NCI-H510A treated with DMSO at 0.1 percent for 48 hours (cell line): Measurements from ENCODE around the gene FANK1.

Source experiments
- DNase-seq: peaks from one replicate; lab custom pipeline; 2025; lab: John Stamatoyannopoulos, UW

FANK1 gene

DNA sequence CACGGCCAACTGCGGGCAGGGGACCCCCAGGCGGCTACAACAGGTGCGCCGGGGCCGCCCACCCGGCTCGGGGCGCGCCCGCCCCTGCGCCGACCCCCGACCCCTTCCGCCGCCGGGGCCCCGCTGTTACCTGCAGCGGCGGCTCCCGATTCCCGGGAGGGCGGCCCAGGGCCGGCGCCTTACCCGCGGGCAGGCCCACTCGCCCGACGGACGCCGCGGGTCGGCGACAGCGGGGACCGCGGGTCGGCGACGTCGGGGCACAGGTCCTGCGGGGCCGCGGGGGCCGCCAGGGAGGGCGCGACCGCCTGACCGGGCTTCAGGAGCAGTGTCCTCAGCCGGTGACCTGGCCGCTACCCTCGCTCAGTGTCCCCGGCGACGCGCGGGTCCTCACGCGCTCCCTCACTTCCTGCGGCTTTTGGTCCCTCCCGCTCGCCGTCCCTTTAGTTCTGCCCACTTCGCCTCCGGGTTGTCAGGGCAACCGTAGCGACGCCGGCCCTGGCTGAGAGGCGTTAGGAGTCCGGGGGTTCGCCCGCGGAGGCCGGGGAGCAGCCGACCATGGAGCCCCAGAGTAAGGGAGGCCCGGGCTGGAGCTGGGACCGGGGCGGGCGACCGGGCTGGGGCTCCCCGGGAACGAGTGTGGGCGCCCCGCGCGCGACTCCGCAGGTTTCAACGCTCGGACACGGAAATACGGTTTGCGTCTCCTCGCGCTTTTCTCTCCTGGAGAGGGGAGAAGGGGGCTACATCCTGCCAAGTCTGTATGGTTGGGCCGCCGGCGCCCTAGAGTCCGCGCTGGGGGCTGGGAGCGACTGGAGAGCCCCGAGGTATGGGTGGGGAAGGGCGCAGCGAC, at the start of gene FANK1:
TSS of gene FANK1 (plus strand) at position 477 of the 847 bp plus-strand sequence. CDS start at position 556, 79 bp downstream.
- peak; percentile 36 for DNase-seq

- DNase-seq = no peak
Observed at GRCh38 chr10:125846894-125847293, 49.5 kb upstream of the FANK1 start.

DNA sequence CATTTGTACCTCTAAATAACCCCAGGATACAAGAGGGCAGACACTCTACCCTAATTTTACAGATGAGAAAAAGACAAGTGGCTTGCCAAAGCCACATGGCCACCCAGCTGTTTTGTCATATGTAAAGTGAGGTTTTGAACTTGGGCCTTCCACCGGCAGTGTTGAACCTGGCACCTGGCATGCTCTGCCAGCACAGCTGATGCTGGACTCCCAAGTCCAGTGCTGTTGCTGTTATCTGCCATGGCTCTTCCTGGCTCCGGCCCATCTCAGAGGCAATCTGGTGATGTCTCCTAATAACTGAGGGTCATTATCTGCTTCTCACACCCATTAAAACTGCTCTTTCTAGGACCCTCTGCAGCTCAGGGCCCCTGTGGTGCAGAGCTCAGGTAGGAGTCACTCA, 48.0 kb upstream of the FANK1 start:
- no peak for DNase-seq

GRCh38 chr10:125848857-125849256, 47.5 kb upstream of the FANK1 start:
- DNase-seq = no peak

DNA sequence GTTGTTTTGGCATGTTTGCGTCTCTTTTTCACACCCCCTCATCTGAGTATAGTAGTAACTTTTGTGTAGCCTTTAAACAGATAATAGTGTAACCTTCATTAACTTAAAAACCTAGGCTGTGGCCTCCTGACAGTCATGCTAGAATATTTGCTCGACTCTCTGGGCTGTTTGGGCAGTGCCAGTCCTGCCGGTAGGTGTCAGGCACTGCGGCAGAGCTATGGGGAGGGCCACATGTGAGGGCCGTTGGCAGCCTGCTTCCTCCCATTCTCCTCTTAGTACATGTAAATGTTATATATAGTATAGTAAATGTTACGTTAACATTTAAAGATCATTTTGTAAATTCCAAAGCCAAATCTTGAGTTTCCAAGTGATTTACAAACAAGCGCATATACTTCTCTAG, 46.9 kb upstream of the FANK1 start:
- no peak for DNase-seq

DNA sequence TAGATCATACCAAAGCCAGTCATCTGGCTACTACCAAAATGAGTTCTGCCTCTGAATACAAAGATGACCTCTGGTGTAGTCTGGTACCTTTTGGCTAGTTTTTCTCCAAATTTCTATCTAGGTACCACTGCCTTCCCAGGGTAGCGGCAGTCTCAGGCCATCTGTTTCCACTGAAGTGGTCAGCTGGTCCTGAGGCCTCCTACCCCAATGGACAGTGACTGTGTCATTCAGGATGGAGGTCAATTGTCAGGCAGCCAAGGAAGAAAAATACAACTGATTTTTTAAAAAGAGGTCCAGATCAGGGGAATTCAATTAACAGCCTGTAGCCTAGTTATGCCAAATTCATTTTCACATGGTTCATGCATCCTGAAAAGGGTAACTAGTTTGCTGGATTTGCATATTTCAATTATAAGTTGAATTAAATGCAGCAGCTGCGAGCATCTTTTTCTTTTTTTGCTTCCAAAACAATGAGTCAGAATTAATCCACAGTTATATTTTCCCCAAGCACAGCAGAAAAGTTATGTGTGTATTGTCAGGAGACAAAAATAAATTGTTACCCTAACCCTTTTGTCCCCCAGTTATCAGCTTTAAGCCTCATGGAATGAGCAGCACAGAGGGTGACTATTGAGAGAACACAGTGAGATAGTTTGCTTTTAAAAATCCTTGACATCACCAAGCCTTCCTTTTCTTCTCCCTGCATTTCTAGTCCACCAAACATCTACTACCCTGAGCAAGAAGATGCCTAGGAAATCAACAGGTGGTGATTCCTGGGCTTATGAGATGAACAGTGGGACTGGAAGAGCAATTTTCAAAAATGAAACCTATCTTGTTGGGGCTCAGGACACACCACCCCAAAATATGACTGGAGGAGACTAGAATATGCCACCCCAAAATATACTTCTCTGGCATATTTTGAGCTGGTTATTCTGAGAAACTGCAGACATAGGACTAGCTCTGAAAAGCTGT, 45.3 kb upstream of the FANK1 start:
- DNase-seq = no peak

DNA sequence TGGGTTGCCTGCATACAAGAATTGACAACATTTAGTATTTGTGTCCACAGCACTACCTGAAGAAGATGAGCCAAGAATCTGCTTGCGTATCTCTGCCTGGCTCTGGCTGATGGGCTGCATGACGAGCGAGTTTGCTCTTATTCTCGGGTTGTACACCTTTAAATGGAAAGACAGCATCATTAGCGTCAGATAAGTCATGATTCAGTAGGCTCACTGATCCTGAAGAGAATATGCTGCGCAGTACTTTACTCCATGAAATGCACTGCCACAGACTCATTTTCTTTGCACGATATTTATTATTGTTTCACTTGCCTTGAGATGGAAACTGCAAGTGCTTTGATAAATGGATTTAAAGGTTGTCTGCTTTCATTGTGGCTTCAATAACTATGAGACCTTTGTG, 43.9 kb upstream of the FANK1 start:
- DNase-seq = no peak

- DNase-seq = no peak
Observed at GRCh38 chr10:125857185-125857760, 39.1 kb upstream of the FANK1 start.

GRCh38 chr10:125859128-125859817, 37.1 kb upstream of the FANK1 start:
- peak; percentile 76 for DNase-seq

DNA sequence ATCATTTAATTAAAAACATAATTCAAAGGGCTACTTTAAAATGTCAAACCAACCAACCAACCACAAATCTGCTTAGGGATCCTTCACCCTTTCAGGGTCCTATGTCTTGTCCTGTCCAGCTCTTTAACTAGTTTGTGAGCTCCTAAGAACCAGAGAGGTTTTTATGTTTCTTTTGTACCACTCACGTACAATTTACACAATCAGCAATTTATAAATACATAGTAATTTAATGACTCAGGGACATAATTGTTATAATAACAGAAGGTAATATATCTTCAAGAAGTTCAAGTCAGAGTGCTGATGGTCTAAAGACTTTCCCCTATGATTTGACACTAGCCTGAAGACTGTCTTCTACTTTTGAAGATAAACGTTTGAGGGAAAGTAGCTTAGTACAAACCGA, 31.2 kb upstream of the FANK1 start:
- no peak for DNase-seq

DNA sequence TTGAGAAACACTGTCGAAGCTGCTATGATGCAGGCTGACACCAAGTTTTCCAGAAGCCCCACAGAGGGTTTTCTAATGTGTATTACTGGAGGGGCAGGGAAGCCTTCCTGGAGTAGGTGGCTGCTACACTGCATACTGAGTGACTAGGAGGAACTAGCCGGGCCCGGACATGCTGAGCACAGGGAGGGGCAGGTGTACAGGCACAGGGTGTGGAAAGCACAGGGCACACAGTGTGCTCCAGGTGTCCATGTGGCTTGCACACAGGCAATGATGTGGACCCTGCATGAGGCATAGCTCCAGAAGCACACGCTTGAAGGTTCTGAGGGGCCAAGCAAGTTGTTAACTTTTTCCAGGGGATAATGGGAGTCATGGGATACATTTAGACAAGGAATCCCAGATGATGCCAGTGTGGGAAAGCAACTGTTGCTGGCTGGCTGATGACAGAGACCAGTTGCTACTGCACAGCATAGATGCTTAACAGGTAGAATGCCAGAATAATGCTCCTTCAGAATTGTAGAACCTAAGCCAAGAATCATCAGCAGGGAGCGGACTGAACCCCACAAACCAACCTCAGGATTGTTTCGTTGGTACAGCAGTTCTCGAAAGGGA, 29.8 kb upstream of the FANK1 start:
- no peak for DNase-seq

GRCh38 chr10:125868372-125868975, 27.9 kb upstream of the FANK1 start:
- peak; percentile 69 for DNase-seq

DNA sequence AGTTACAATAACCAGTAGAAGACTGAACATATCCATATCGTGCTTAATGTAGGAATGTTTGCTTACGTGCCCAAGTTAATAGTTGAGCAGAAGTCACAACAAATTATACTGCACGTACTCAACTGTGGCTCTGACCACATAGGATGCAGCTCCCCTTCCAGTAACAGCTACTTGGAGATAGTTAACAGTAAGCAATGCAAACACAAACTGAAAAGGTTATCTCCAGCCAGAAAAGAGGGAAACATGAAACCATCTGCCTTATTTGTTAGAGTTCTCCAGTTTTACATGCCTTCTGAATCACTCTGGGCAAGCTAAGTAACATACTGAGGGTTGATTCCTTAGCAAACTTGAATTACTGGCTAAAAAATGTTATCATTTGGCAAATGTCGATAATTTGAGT, 25.0 kb upstream of the FANK1 start:
- peak; percentile 39 for DNase-seq

DNA sequence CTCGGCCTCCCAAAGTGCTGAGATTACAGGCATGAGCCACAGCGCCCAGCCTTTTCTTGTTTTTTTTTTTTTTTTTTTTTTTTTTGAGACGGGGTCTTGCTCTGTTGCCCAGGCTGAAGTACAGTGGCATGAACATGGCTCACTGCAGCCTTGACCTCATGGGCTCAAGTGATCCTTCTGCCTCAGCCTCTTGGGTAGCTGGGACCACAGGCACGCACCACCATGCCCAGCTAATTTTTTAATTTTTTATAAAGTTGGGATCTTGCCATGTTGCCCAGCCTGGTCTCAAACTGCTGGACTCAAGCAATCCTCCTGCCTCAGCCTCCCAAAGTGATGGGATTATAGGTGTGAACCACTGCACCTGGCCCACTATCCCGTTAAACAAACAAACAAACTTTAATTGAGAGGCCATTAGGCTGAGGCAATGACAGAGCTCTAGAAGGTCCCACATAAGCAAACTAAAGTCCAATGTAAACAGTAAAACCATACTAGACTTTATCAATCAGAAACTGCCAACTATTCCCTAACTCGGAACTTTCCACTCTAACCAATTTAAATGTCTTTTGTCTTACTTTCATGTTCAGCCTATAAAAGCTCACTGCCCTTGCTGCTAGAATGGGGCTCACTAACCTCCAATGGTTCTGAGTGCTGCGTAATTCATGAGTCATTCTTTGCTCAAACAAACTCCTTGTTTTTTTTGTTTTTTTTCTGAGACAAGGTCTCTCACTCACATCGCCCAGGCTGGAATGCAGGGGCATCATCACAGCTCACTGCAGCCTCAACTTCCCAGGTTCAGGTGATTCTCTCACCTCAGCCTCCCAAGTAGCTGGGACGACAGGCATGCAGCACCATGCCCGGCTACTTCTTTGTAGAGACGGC, 17.2 kb upstream of the FANK1 start:
- no peak for DNase-seq

- DNase-seq = no peak
Observed at GRCh38 chr10:125880719-125881118, 15.6 kb upstream of the FANK1 start.

DNA sequence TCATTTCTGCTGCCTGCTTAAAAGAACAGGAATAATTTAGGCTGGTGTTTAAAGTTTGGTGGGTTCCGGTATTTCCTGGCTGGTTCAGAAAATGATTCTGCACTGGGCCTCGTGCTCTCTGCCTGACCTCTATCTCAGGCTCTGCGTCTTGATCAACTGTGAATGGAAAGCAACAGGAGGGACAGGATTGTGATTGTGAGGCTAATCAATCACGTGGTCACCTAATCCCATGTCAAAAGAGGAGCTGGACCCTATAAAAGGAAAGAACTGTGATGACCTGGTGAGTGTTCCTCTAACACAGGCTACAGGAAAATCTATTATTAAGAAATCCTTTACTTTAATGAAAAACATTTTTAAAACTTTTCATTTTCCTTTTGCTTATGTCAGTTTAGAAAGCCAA, 15.2 kb upstream of the FANK1 start, which contains the start of gene DHX32:
TSS of gene DHX32 (minus strand) at position 101 of the 400 bp plus-strand sequence. CDS start 468 bp downstream, outside the sequence.
- no peak for DNase-seq

DNA sequence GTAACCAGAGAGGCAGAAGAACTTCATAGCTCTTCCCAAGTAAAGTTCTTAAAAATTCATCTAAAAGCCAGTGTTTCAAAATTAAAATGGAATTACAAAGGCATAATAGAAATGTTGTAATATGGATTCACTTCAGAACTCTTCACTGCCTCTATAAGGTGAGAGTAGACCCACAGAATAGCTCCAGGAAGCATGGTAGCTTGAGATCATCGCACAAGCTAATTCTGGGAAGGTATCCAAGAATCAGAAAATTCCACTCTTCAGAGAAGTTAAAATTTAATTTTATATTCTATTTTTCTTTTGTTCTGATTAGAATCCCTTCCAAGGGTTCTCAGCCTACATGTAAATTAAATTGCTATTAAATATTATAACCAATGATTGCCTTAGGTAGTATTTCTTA, 13.8 kb upstream of the FANK1 start:
- DNase-seq = no peak

GRCh38 chr10:125883211-125883610, 13.2 kb upstream of the FANK1 start:
- no peak for DNase-seq

GRCh38 chr10:125886914-125887512, 9.4 kb upstream of the FANK1 start:
- no peak for DNase-seq
